HG02571 (cell line): ENCODE results near the gene ACADSB.
A peak's percentile ranks its signal among the peaks of the same experiment; 100 is the strongest.

Source experiments
- ATAC-seq: cut with Tn5 transposase; IDR thresholded peaks from one replicate; pipeline ENCODE4 v1.9.1; 2021; ENCODE audit warnings: mild to moderate bottlenecking, moderate library complexity; ENCODE audit not compliant: unreplicated experiment

The ACADSB gene

DNA sequence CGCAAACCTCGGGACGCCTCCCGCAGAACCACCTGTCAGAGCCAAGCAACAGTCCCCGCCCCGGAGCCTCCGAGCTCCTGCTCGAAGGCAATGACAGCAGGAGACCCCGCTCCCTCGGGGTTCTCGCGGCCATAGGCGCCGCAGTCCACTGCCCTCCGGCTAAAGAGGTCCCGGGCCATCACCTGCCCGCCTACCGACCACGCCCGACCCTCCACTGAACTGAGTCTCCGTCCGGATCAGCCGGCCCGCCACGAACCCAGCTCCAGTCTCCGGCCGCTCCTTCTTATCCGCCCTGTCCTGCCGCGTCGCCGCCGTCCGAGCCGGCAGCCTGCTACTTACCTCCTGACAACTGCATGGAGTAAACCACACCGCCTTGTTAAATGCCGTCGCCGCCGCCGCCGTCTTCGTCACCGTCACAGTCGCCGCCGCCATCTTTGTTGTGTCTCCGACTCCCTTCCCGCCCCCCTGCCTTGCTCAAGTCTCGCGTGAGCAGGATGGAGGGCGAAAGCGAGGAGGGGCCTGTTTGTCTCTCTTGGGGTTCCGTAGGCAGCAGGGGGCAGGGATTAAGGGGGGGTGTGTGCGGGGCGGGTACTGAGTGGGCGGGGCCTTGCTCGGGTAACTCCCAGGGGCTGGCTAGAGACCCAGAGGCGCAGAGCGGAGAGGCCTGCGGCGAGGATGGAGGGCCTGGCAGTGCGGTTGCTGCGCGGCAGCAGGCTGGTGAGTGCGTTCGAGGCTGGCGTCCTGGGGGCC lies at the start of gene ACADSB, which contains the start of gene IKZF5:
Gene ACADSB (plus strand): TSS at position 652 of the 750 bp plus-strand sequence. CDS start 24 bp downstream, at position 676.
Gene IKZF5 (minus strand): TSS at position 441 of the 750 bp plus-strand sequence. CDS start 10,170 bp downstream, outside the sequence.
- ATAC-seq = peak; percentile 81

DNA sequence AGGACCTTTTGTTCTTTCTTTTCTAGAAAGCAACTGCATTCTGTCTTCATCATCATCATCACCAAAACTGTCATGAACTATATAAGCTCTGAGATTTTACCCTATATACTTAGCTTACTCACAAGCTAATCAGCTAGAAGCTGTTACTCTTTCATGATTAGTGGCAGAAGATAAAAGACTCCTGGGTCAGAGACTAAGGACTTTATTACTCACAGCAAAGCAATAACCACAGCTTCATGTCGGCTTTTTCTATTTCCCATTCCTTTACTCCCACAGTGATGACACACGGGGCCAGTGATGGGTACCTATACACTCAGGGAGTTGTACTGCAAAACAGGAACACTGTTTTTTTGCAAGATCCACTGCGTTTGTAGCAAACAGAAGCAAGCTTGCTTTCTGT lies 46.4 kb upstream of the ACADSB start:
- no peak for ATAC-seq

DNA sequence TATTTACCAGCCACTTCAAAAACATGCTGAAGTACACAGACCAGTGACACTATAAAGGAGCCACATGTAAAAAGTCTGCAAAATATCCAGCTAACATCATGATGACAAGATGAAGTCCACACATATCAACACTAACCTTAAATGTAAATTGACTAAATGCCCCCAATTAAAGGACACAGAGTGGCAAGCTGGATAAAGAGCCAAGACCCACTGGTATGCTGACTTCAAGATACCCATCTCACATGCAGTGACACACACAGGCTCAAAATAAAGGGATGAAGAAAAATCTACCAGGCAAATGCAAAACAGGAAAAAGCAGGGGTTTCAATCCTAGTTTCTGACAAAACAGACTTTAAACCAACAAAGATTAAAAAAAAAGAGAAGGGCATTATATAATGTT lies 41.9 kb upstream of the ACADSB start:
- ATAC-seq = no peak

DNA sequence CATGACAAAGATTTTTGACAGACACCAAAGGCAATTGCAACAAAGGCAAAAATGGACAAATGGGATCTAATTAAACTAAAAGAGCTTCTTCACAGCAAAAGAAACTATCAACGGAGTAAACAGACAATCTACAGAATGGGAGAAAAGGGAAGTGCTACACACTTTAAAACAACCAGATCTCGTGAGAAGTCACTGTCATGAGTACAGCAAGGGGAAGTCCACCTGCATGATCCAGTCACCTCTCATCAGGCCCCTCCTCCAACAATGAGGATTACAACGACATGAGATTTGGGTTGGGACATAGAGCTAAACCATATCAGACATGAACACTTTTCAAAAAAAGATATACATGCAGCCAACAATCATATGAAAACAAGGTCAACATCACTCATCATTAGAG lies 40.1 kb upstream of the ACADSB start:
- no peak for ATAC-seq

DNA sequence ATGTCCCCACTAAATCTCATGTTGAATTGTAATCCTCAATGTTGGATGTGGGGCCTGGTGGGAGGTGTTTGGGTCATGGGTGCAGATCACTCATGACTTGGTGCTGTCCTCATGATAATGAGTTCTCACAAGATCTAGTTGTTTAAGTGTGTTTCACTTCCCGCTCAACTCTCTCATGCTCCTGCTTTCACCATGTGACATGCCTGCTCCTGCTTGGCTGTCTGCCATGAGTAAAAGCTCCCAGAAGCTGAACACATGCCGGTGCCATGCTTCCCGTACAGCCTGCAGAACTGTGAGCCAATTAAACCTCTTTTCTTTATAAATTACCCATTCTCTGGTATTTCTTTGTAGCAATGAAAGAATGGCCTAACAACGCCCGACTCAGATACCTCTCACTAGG lies 34.8 kb upstream of the ACADSB start:
- ATAC-seq = no peak

DNA sequence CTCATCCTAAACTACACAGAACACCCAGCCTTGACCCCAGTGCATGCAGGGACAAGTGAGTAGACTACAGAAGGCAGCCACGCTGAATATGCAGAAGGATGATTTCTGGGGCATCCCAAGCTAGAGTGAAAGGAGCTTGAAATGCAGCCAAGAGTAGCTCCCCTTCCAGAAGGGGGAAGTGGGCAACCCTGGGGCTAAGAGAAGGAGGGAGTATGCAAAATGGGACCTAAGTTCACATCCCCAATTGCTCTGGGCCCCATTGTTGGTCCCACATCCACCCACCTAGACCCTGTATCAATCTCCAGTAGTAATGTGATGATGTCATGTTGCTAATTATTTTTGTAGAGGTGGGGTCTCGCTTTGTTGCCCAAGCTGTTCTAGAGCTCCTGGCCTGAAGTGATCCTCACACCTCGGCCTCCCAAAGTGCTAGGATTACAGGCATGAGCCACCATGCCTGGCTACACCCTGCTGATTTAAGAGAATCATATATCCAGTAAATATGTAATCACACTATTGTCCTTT lies 34.2 kb upstream of the ACADSB start:
- ATAC-seq = no peak

DNA sequence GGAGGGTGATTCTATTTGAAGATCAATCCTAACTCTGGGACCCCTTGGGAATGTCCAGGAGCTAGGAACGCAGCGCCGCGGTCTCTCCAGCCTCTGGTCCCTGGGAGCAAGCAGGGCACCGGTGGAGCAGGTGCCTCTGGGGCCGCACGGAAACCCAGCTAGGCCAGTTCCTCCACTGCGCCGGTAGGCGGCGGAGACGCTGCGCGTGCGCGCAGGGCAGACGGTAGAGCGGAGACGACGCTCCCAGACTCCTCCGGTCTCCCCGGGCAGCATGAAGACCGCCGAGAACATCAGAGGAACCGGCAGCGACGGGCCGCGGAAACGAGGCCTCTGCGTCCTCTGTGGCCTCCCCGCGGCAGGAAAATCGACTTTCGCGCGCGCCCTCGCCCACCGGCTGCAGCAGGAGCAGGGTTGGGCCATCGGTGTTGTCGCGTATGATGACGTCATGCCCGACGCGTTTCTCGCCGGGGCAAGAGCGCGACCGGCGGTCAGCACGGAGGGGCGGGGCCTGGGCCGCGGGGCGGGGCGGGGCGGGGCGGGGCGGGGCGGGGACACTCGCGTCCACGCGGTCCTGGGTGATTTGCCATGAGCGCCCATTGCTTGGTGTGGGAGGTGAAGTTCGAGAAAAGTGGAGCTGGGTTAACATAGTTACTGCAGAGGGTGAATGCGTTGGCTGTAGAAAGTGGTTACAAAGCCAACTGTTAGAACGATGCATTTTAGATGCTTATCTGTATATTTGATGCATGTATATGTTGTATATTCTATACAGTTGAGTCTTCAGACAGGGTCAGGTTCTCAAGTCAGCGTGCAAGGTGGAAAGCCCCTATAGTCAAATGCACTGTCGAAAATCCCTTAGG lies 28.4 kb upstream of the ACADSB start, which contains the start of gene PSTK:
Gene PSTK (plus strand): TSS at position 193 of the 857 bp plus-strand sequence. CDS start 79 bp downstream, at position 272.
- peak; percentile 93 for ATAC-seq

DNA sequence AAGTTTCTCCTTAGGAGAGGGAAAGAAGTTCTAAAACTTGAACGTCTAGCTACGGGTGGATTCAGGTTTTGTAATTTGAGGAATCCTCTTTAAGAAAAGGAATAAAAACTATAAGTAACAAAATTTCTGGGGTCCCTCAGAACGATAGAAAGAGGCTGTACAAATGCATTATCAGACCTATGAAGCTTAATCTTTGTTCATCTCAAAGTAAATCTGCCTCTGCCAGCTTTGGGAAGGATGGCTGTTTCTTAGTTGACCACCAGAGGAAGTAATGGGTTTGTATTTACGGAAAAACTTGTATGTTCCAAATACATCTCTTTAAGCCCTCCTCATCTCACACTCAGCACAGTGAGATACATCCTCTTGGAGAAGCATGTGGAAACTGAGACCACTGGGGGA lies 27.7 kb upstream of the ACADSB start:
- no peak for ATAC-seq

DNA sequence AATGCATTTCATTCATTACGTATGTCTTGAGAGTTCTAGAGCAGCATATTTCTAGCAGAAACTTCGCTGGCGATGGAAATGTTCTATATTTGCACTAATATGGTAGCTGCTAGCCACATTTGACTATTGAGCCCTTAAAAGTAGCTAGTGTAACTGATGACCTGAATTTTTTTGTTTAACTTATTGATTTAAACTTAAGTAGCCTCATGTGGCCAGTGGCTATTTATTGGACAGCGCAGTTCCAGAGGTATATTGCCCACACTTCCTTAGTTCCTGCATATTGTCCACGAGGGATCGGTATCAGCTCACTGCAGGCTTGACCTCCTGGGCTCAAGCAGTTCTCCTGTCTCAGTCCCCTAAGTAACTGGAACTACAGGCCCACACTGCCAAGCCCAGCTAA lies 24.9 kb upstream of the ACADSB start:
- no peak for ATAC-seq

DNA sequence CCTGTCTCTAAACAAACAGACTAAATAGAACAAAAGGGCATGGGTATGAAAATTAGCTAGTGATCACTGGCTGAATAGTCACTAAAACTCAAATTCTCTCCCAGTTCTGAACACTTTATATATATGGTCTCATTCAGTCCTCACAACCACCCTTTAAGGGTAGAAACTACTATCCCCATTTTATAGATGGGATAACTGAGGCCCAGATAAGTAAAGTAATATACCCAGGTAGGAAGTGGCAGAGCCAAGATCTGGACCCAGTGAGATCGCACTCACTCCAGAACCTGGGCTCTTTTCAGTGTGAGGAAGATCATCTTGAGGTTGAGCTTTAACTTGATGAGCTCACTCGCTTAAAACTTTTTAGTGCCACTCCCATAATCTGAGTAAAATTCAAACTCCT lies 24.1 kb upstream of the ACADSB start:
- no peak for ATAC-seq

DNA sequence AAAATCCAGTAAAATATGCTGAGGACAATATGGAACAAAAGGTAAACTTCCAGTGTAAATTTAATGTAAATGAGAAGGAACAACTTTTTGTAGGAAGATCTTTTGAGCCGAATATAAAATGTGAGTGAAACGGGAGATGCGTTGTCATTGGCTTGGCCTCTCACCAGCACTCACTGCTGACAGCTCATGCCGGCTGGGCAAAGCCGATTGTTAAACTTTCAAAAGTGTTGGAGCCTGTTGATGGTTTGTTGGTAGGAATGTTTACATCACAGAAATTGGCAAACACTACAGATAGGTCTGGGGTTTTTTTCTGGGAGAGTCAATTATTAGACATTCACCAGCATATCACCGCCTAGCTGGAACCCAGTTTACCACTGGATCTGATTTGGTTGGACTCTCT lies 22.5 kb upstream of the ACADSB start:
- no peak for ATAC-seq

DNA sequence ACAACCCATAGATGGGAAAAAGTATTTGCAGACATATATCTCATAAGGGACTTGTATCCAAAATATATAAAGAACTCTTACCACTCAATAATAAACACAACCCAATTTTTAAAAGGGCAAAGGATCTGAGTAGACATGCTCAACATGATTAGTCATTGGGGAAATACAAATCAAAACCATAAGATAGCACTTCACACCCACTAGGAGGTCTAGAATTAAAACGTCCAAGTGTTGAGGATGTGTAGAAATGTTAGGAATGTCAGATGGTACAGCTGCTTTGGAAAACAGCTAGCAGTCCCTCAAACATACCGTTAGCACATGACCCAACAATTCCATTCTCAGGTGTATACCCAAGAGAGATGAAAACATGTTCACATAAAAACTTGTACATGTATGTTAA lies 20.3 kb upstream of the ACADSB start:
- no peak for ATAC-seq

DNA sequence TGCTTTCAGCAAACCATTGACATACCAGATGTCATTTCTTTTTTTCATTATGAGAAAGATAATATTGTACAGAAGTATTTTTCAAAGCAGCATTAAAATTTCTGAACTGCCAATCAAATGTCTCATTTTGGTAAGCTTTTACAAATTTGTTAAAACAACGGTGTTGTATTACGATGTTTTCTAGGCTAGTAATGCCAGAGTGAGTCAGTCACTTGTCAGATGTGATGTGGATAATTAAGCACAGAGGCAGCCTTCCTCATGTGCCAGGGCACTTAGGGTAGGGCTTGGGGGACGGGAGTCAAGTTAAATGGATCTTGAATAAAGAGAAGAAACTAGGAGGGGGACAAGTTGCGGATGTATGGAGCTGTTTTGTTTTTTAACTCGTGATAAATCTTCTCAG lies 18.5 kb upstream of the ACADSB start:
- no peak for ATAC-seq

DNA sequence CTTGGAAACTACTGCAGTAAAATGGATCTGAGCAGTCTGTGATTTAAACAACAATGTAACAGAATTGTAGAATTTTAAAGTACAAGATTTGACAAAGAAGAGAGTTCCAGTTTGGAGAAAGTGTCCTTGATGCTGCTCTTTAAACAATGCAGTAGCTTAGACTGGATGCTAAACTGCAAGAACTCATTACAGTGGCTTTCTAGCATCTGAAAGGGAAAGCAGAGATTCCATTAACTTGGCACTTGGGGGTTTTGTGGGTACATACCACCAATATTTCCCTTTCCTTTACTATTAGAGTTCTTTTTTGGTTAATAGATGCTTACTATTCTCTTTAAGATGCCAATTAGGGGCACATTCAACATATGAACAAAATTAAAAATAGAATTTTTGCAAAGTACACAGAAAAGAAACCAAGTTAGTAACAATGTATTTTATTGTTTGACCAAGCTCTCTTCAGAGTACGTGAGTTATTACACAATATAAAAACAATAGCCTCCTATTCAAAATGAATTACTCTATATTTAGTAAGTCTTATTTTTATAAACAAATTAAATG lies 16.7 kb upstream of the ACADSB start:
- ATAC-seq = no peak

DNA sequence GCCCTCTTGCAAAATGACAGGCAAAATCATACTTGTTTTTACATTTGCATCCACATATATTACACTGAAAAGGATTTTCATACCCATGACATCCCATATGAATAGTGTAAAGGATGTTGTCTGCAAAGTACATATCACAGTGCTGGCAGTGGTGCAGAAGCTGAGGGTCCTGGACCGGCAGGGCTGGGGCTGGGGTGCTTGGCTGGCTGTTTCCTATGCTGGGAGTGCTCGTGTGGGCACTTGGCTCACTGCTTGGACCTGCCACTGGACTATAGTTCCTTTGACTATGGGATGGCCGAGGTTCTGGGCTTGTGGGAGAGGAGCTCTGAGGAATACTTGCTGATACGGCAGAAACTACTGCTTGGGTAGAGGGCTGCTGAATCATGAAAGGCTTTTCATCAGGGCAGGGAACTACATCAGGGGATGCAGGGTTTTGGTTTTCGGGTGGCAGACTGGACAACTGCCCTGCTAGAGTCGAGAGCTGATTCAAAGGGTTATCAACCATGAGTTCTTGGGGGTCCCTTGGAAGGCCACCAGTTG lies 14.9 kb upstream of the ACADSB start:
- no peak for ATAC-seq

DNA sequence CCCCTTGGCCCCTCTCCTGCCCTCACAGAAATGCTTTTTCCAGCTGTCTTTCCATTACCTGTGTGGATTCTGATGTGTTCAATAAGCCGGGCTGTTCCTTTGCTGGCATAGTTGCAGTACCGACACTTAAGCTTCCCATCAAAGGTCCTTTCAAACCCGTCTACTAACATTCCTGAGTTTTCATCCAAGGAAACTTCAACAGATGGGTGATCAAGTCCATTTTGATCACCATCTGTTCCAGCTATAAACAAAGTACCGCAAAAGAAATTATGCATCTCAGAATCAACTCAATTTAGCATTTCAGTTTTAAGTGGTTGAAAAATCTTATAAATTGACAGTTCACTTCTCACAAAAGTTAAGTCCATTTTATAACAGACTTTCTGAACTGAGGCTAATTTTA lies 12.9 kb upstream of the ACADSB start:
- no peak for ATAC-seq

DNA sequence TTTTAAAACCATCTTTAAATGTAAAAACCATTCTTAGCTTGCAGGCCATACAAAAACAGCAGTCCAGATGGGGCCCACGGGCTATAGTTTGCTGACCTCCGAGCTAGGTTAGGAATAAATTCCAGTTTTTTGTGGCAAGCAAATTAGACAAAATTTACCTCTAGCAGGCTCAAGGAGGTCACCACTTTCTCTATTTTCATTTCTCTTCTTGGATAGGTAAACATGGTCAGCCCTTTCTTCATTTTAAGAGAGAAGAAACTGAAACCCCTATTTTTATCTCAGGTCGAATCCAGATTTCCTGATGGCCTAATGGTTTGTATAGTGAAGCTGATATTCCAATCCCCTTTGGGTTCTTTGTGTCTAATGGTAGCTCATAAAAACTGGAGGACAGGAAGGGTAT lies 10.9 kb upstream of the ACADSB start:
- ATAC-seq = peak; percentile 60

DNA sequence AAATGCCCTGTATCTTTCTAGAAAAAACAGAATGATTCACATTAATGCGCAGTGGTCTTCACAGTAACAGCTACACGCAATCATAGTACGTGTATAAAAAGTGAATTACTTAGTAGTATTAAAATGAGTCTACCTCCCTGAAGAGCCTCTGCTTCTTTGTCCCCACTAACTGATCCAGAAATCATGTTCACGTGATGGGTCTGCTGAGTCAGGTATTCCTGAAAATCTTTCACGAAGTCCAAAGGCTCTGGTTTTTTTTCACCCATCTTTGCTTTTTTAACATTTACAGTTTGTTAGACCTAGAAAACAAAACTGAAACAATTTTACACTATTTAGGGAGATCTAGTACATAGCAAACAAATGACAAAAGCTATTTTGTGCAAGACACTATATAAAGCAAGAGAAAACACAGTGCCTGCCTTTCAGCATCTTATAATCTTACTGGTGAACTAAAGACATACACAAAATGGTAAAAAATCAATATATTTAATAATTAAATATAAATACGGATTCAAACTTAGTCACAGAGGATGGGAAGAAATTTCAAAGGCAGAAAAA lies 10.4 kb upstream of the ACADSB start:
- no peak for ATAC-seq

DNA sequence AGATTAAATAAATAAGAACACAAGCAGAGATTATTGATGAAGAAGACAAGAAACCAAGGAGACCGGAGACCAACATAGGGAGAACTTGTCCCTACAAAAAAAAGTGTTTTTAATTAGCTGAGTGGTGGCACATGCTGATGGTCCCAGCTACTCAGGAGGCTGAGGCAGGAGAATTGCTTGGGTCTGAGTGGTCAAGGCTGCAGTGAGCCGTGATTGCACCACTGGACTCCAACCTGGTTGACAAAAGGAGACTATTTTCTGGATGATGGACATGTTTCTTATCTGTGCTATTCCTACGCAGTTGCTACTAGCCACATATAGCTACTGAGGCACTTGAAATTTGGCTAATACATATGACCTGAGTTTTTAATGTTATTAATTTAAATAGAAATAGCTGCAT lies 9.9 kb upstream of the ACADSB start:
- no peak for ATAC-seq

DNA sequence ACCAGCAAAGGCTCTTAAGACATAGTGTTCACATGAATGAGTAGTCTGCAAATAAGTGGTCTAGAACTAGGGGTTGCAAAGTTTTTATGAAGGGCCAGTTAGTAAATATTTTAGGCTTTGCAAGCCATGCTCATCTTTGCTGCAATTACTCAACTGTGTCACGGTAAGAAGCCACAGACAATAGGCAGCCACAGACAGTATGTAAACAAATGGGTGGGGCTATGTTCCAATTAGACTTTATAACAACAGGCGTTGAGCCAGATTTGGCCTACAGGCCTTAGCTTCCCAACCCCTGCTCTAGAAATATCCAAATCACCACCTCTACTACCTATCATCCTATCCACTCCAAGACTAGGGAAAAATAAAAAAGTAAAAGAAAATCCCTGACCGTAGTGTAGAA lies 9.5 kb upstream of the ACADSB start:
- no peak for ATAC-seq

DNA sequence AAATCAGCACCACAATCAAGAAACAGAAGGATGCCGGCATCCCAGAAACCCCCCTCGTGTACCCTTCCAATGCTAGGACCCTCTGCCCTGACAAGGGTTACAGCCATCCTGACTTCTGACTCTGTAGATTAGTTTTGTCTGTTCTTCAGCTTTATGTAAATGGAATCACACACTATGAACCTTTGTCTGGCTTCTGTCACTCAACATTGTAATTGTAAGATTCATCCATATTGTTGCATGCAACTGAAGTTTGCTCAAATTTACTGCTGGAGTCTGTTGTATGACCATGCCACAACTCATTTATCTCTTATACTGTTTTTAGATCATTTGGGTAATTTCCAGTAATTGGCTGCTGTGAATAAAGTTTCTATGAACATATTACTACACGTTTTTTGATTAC lies 8.7 kb upstream of the ACADSB start:
- no peak for ATAC-seq
